ENCODE results near the gene NOTO. TPM values are rescaled to one million over a fixed set of nuclear protein-coding genes. Genes with fewer than 3 reads are reported as not detected.

The NOTO gene
- total RNA-seq, 1 donor from 2014 or later: not detected

GRCh38 chr2:73177645-73178255, 24.6 kb upstream of the NOTO start:
- H3K27me3 ChIP-seq (ENCODE audit: insufficient read depth, low read length): peaks cover 45% of the 10 kb centered on the region
- no peaks in the 10 kb centered on the region for H3K36me3 ChIP-seq (ENCODE audit: insufficient read depth, low read length)
- Mint-ChIP-seq H3K4me1 (ENCODE audit: low read depth, unreplicated experiment) (peaks cover 10% of the 10 kb centered on the region), H3K27me3 (ENCODE audit: low read depth, unreplicated experiment) (peaks cover 65% of the 10 kb centered on the region), H3K4me3 (ENCODE audit: unreplicated experiment) (peak overlapping the region; percentile 88), H3K9me3 (ENCODE audit: unreplicated experiment) (peaks cover 2% of the 10 kb centered on the region), H3K27ac (ENCODE audit: unreplicated experiment) (no peak overlapping the region), H3K36me3 (ENCODE audit: low read depth, unreplicated experiment) (peaks cover 2% of the 10 kb centered on the region)
- DNase-seq (ENCODE audit: low read depth): no peak
- no peak for FAIRE-seq
- peaks cover 15% of the 10 kb centered on the region for H3K4me1 ChIP-seq (ENCODE audit: insufficient read depth, low read length)
- H3K4me2 ChIP-seq (ENCODE audit: low read length): peak overlapping the region; percentile 98
- TF ChIP-seq CTCF (IDR thresholded peaks at IDR 0.05; ENCODE audit: insufficient read depth, low read depth, low read length) (no peak), EZH2 (IDR thresholded peaks at IDR 0.05; ENCODE audit: insufficient read depth, low read length) (no peak)
- no peak overlapping the region for H3K4me3 ChIP-seq (ENCODE audit: insufficient read depth, low read depth, low read length)
- no peaks in the 10 kb centered on the region for H3K9me3 ChIP-seq (ENCODE audit: insufficient read depth, low read depth, low read length)
- peak overlapping the region; percentile 77 for H2AFZ ChIP-seq (ENCODE audit: low read depth, low read length)
- H3K9ac ChIP-seq (ENCODE audit: low read length): no peak overlapping the region
- H4K20me1 ChIP-seq (ENCODE audit: insufficient read depth, low read length): peaks cover 5% of the 10 kb centered on the region
- H3K27ac ChIP-seq (ENCODE audit: low read depth, low read length): no peak overlapping the region
- H3K79me2 ChIP-seq (ENCODE audit: insufficient read depth, low read length): no peaks in the 10 kb centered on the region

DNA sequence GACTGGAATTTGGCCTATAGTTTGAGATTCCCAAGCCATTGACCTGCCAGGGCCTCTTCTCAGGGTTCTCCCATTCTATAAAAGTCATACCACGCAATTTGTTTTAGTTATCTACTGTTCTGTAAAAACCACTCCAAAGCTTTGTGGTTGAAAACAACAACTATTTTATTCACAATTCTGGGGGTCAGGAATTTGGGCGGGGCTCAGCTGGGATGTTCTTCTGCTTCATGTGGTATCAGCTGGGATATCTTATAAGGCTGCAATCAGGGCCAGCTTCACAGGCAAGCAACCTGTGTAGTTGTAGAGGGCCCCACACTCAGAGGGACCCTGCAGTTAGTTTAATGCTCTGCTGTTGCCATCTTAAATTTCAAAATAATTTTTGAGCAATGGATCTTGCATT, 16.4 kb upstream of the NOTO start:
- H3K9ac ChIP-seq (ENCODE audit: low read length): no peak overlapping the region
- Mint-ChIP-seq H3K27me3 (ENCODE audit: low read depth, unreplicated experiment) (peaks cover 60% of the 10 kb centered on the region), H3K4me1 (ENCODE audit: low read depth, unreplicated experiment) (no peaks in the 10 kb centered on the region), H3K27ac (ENCODE audit: unreplicated experiment) (no peak overlapping the region), H3K9me3 (ENCODE audit: unreplicated experiment) (peaks cover 4% of the 10 kb centered on the region), H3K4me3 (ENCODE audit: unreplicated experiment) (no peak overlapping the region), H3K36me3 (ENCODE audit: low read depth, unreplicated experiment) (no peaks in the 10 kb centered on the region)
- DNase-seq (ENCODE audit: low read depth): no peak
- H3K4me2 ChIP-seq (ENCODE audit: low read length): no peak overlapping the region
- H3K9me3 ChIP-seq (ENCODE audit: insufficient read depth, low read depth, low read length): no peaks in the 10 kb centered on the region
- H3K4me1 ChIP-seq (ENCODE audit: insufficient read depth, low read length): no peaks in the 10 kb centered on the region
- H3K27me3 ChIP-seq (ENCODE audit: insufficient read depth, low read length): peaks cover 31% of the 10 kb centered on the region
- no peak overlapping the region for H2AFZ ChIP-seq (ENCODE audit: low read depth, low read length)
- no peak overlapping the region for H3K4me3 ChIP-seq (ENCODE audit: insufficient read depth, low read depth, low read length)
- TF ChIP-seq CTCF (IDR thresholded peaks at IDR 0.05; ENCODE audit: insufficient read depth, low read depth, low read length): no peak
- no peak for TF ChIP-seq EZH2 (IDR thresholded peaks at IDR 0.05; ENCODE audit: insufficient read depth, low read length)
- no peaks in the 10 kb centered on the region for H3K79me2 ChIP-seq (ENCODE audit: insufficient read depth, low read length)
- no peaks in the 10 kb centered on the region for H4K20me1 ChIP-seq (ENCODE audit: insufficient read depth, low read length)
- H3K27ac ChIP-seq (ENCODE audit: low read depth, low read length): no peak overlapping the region
- no peak for FAIRE-seq
- no peaks in the 10 kb centered on the region for H3K36me3 ChIP-seq (ENCODE audit: insufficient read depth, low read length)

- Mint-ChIP-seq H3K27me3 (ENCODE audit: low read depth, unreplicated experiment) (peaks cover 59% of the 10 kb centered on the region), H3K36me3 (ENCODE audit: low read depth, unreplicated experiment) (no peaks in the 10 kb centered on the region)
- no peak for FAIRE-seq
These were observed 14.8 kb upstream of the NOTO start for GRCh38 chr2:73187549-73187948.

More at GRCh38 chr2:73187549-73187948, 14.8 kb upstream of the NOTO start:
- H3K79me2 ChIP-seq (ENCODE audit: insufficient read depth, low read length): no peaks in the 10 kb centered on the region
- DNase-seq (ENCODE audit: low read depth): no peak
- no peak overlapping the region for H3K9ac ChIP-seq (ENCODE audit: low read length)
- Mint-ChIP-seq H3K4me3 (ENCODE audit: unreplicated experiment) (no peak overlapping the region), H3K9me3 (ENCODE audit: unreplicated experiment) (peaks cover 4% of the 10 kb centered on the region), H3K4me1 (ENCODE audit: low read depth, unreplicated experiment) (no peaks in the 10 kb centered on the region), H3K27ac (ENCODE audit: unreplicated experiment) (no peak overlapping the region)
- H3K4me1 ChIP-seq (ENCODE audit: insufficient read depth, low read length): no peaks in the 10 kb centered on the region
- H2AFZ ChIP-seq (ENCODE audit: low read depth, low read length): no peak overlapping the region
- H3K27me3 ChIP-seq (ENCODE audit: insufficient read depth, low read length): peaks cover 33% of the 10 kb centered on the region
- no peaks in the 10 kb centered on the region for H3K36me3 ChIP-seq (ENCODE audit: insufficient read depth, low read length)
- no peak for TF ChIP-seq CTCF (IDR thresholded peaks at IDR 0.05; ENCODE audit: insufficient read depth, low read depth, low read length)
- no peak for TF ChIP-seq EZH2 (IDR thresholded peaks at IDR 0.05; ENCODE audit: insufficient read depth, low read length)
- no peak overlapping the region for H3K4me2 ChIP-seq (ENCODE audit: low read length)
- H4K20me1 ChIP-seq (ENCODE audit: insufficient read depth, low read length): no peaks in the 10 kb centered on the region
- H3K27ac ChIP-seq (ENCODE audit: low read depth, low read length): no peak overlapping the region
- H3K9me3 ChIP-seq (ENCODE audit: insufficient read depth, low read depth, low read length): no peaks in the 10 kb centered on the region
- no peak overlapping the region for H3K4me3 ChIP-seq (ENCODE audit: insufficient read depth, low read depth, low read length)
